ENCODE results near the gene BSND. TPM values are rescaled to one million over a fixed set of nuclear protein-coding genes. Genes with fewer than 3 reads are reported as not detected.

BSND gene
- total and polyA plus RNA-seq, 2 experiments from 2014 or later = 0.21 to 0.23 TPM

DNA sequence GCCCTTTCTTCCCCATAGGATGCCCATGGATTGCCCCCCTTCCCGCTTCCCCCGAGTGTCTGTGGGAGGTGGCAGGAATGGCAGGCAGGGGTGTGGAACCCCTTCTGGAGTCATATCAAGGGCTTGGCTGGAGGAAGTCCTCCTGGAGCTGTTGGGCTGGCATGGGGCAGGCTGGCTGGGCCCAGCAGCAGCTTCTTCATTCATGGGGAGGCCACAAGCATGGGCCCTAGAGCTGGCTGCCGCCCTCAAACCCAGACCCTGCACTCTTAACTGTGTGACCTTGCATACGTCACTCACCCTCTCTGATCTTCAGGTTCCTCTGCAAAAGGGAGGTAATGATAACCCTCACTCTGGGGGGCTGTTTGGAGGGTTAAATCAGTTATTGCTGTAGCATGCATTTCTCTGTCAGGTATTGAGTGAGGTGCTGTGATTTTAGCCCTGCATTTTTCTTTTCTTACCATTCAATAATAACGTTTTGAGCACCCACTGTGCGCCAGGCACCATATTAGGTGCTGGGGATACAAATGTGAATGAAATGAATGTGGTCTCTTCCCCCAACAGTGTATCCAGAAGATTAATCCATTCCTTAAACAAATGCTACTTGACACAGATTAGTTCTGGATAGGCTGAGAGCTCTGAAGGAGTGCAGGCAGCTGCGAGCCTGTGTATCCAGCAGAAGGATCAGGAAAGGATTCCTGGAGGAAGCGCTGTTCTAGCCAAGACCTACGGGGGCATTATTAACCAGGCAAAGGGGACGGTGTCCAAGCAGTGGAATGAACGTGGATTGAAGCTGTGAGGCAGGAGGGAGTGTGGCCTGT is 49.9 kb downstream of the BSND start:
- WGBS (ENCODE audit: low lambda C conversion rate, missing lambda C conversion rate) = 80% methylated on average over 11 of the region's 11 CpGs
- peaks cover 4% of the 10 kb centered on the region for H3K4me1 ChIP-seq (ENCODE audit: insufficient read depth)
- H3K27me3 ChIP-seq = no peaks in the 10 kb centered on the region
- H4K20me1 ChIP-seq (ENCODE audit: insufficient read depth, poor library complexity, severe bottlenecking) = peaks cover 5% of the 10 kb centered on the region
- no peak for DNase-seq (ENCODE audit: low spot score)
- no peaks in the 10 kb centered on the region for H3K9me2 ChIP-seq (replicated peaks; ENCODE audit: insufficient read depth)
- no peaks in the 10 kb centered on the region for H3K36me3 ChIP-seq (replicated peaks; ENCODE audit: insufficient read depth, low read depth)
- no peak overlapping the region for H3K4me2 ChIP-seq
- no peaks in the 10 kb centered on the region for H3K9me3 ChIP-seq (ENCODE audit: low read depth)
- H2AFZ ChIP-seq = no peak overlapping the region
- H3K4me3 ChIP-seq = no peak overlapping the region
- no peak for TF ChIP-seq EZH2 (IDR thresholded peaks at IDR 0.05; ENCODE audit: borderline replicate concordance)
- no peak for TF ChIP-seq CTCF (IDR thresholded peaks at IDR 0.05; ENCODE audit: poor library complexity)
- TF ChIP-seq EZH2phosphoT487 (IDR thresholded peaks at IDR 0.05; ENCODE audit: low read depth, severe bottlenecking, unreplicated experiment) = no peak
- H3K79me2 ChIP-seq = no peaks in the 10 kb centered on the region
- H3K27ac ChIP-seq = no peak overlapping the region

DNA sequence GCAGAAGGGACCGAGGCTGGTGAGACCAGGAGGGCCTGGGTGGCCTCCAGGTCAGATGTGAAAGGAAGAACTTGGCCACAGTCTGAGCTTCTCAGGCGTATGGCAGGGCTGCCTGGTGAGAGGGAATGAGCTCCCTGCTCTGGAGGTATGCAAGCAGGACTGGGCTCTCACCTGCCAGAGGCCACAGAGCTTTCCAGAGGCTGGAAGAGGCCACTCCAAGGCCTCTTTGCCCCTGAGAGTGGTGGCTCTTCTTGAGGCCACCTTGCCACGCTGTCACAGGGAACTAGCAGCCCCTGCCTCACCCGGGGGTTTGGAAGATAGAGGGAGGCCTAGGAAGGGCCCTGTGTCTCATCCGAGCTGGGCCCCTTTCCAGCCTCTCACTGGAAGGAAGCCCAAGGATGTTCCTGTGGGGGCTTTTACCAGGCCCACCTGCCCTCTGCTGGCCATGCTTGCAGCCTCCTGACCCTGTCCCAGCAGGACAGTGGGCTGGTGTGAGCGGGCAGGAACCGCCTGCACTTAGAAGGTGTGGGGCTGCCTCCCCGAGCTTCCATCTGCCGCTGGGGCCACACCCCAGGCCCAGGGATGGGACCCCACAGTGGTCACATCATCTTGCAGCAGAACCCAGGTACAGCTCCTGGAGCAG is 50.7 kb downstream of the BSND start:
- Histone ChIP-seq H3K4me3 (no peak overlapping the region), H3K9me2 (replicated peaks; ENCODE audit: insufficient read depth) (no peaks in the 10 kb centered on the region), H3K4me2 (no peak overlapping the region), H4K20me1 (ENCODE audit: insufficient read depth, poor library complexity, severe bottlenecking) (peaks cover 5% of the 10 kb centered on the region), H2AFZ (no peak overlapping the region), H3K36me3 (replicated peaks; ENCODE audit: insufficient read depth, low read depth) (no peaks in the 10 kb centered on the region), H3K27ac (no peak overlapping the region), H3K27me3 (no peaks in the 10 kb centered on the region), H3K79me2 (no peaks in the 10 kb centered on the region), H3K4me1 (ENCODE audit: insufficient read depth) (peaks cover 4% of the 10 kb centered on the region), H3K9me3 (ENCODE audit: low read depth) (no peaks in the 10 kb centered on the region)
- WGBS (ENCODE audit: low lambda C conversion rate, missing lambda C conversion rate) = 91% methylated on average over 9 of the region's 9 CpGs
- DNase-seq (ENCODE audit: low spot score) = no peak
- no peak for TF ChIP-seq EZH2phosphoT487 (IDR thresholded peaks at IDR 0.05; ENCODE audit: low read depth, severe bottlenecking, unreplicated experiment)
- TF ChIP-seq CTCF (IDR thresholded peaks at IDR 0.05; ENCODE audit: poor library complexity) = no peak
- no peak for TF ChIP-seq EZH2 (IDR thresholded peaks at IDR 0.05; ENCODE audit: borderline replicate concordance)

DNA sequence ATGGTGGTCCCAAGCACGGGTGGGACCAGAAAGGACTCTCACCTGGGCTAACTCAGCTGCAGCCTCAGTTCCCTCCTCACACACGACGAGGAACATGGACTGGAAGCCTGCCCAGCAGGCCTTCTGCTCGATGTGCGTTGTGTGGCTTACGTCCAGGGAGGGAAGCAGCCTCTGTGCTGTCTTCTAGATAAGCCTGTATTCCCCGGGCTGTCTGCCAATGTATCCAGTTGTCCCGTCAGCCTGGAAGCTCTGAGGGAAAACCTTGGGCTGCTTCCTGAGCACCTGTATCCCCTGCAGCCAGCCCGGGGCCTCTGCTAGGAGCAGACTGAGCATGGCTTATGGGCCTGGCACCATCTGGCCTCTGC is 51.2 kb downstream of the BSND start:
- peaks cover 4% of the 10 kb centered on the region for H3K4me1 ChIP-seq (ENCODE audit: insufficient read depth)
- H3K36me3 ChIP-seq (replicated peaks; ENCODE audit: insufficient read depth, low read depth) = no peaks in the 10 kb centered on the region
- H3K27ac ChIP-seq = no peak overlapping the region
- H3K4me2 ChIP-seq = no peak overlapping the region
- DNase-seq (ENCODE audit: low spot score) = peak; percentile 56
- TF ChIP-seq CTCF (IDR thresholded peaks at IDR 0.05; ENCODE audit: poor library complexity) = no peak
- no peak for TF ChIP-seq EZH2phosphoT487 (IDR thresholded peaks at IDR 0.05; ENCODE audit: low read depth, severe bottlenecking, unreplicated experiment)
- no peak for TF ChIP-seq EZH2 (IDR thresholded peaks at IDR 0.05; ENCODE audit: borderline replicate concordance)
- WGBS (ENCODE audit: low lambda C conversion rate, missing lambda C conversion rate) = 72% methylated on average over 9 of the region's 9 CpGs
- no peaks in the 10 kb centered on the region for H3K27me3 ChIP-seq
- peaks cover 5% of the 10 kb centered on the region for H4K20me1 ChIP-seq (ENCODE audit: insufficient read depth, poor library complexity, severe bottlenecking)
- no peaks in the 10 kb centered on the region for H3K9me2 ChIP-seq (replicated peaks; ENCODE audit: insufficient read depth)
- no peaks in the 10 kb centered on the region for H3K9me3 ChIP-seq (ENCODE audit: low read depth)
- no peak overlapping the region for H3K4me3 ChIP-seq
- H3K79me2 ChIP-seq = no peaks in the 10 kb centered on the region
- no peak overlapping the region for H2AFZ ChIP-seq
